GM19463 (cell line): ENCODE data around the gene CELSR3.

Experiments
- ATAC-seq: cut with Tn5 transposase; IDR thresholded peaks from one replicate; pipeline ENCODE4 v1.9.1; 2021; ENCODE audit warnings: mild to moderate bottlenecking, moderate library complexity; ENCODE audit not compliant: unreplicated experiment

Gene CELSR3

GRCh38 chr3:48662753-48663488 lies at the start of gene CELSR3:
Gene CELSR3 (minus strand): TSS chr3:48662886. CDS start chr3:48662634, 252 bp downstream.
- ATAC-seq: no peak

DNA sequence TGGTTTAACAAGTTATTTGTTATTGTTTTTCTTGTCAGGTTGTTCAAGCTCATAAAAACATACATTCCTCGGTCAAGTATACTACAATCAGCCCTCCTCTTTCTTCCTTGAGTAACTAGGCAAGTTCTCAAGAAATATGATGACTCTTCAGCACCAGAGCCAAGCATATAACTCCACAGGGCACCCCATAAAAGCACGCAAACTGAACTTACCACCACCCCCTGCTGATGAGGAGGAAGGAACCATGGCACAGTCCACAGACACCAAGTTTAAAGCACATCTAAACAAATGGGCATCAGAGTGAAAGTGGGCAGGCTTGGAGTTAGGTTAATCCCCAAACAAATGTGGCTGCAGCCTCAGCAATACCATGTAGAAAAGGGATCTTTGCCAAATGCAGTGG lies 49.0 kb upstream of the CELSR3 start:
- ATAC-seq: no peak

DNA sequence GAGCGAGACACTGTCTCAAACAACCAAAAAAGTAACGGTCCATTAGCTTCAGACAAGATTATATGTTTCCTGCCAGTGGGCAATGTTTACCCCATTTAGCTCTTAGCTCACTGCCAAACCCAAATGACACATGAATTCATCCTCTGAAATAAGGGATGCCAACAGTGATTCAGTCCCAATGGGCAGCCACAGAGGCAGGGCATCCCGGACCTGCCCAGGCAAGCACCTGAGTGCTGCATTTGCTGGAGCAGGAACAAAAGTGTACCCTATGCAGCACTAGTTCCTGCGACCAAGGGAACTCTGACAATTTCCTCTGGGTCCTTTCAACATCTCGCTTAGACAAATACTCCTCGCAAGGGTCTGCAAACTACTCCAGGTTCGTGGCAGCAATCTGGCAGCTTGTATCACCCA lies 46.4 kb upstream of the CELSR3 start:
- ATAC-seq: no peak

GRCh38 chr3:48708481-48708889 lies 45.8 kb upstream of the CELSR3 start:
- no peak for ATAC-seq

DNA sequence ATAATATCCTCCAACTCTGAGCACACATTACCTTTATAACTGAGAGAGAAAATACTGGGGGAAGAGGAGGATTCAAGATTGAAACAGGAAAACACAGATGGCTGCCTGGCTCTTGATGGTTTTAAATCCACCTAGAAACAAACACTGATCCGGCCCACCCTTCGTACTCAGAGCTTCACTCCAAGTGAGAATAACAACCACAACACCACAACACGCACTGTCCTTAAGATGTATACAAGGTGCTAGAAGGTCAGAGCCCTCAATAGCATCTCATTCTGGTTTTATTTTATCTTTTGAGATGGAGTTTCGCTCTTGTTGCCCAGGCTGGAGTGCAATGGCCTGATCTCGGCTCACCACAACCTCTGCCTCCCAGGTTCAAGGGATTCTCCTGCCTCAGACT lies 44.5 kb upstream of the CELSR3 start:
- ATAC-seq: no peak

DNA sequence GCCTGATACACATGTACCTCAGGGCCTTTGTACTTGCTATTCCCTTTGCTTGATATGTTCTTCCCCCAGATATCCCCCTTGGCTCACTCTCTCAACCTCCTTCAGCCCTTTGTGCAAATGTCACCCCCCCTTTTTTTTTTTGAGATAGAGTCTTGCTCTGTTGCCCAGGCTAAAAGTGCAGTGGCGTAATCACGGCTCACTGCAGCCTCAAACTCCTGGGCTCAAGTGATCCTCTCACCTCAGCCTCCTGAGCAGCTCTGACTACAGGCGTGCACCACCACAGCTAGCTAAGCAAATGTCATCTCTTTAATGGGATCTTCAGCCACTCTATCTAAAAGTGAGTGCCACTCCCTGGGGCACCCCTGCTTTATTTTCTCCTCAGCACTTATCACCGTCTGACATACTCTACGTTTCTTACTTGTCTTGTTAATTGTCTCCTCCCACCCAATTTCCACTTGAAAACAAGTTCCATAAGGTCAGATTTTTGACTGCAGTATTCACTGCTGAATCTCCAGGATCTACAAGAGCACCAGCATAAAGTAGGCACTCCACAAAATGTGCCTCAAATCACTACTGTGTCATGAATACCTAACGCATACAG lies 39.7 kb upstream of the CELSR3 start:
- no peak for ATAC-seq

- no peak for ATAC-seq
Observed at GRCh38 chr3:48700731-48701405, 38.2 kb upstream of the CELSR3 start.

DNA sequence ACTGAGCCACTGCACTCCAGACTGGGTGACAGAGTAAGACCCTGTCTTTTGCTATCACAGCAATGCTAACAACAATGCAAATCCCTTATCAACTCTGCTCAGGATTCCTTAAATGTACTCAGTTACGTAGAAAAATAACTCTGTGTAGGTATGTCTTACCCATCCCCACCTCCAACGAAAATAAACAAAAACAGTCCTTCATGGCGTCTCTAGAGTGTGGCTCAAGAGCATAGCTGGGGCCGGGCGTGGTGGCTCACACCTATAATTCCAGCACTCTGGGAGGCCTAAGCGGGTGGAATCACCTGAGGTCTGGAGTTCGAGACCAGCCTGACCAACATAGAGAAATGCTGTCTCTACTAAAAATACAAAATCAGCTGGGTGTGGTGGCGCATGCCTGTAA lies 36.2 kb upstream of the CELSR3 start:
- ATAC-seq: no peak

GRCh38 chr3:48697952-48698351 lies 35.3 kb upstream of the CELSR3 start:
- ATAC-seq: no peak

DNA sequence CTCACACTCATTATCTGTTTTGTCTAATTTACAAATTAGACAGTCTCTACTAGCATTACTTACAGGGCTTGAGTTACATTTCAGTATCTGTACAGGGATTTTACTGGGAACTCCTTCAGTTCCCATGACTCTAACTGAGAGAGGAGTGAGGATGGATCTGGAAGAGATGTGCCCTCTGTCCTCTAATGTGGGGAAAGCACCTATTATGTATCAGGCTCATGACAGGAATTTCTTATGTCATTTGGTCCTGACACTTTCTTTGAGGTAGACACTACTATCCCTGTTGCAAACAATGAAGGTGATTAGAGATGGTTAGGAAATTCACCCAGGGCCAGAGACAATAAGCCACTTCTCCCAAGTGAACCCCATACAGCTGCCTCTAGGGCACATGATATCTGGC lies 33.9 kb upstream of the CELSR3 start:
- ATAC-seq: no peak

GRCh38 chr3:48696156-48696555 lies 33.5 kb upstream of the CELSR3 start:
- ATAC-seq: no peak

DNA sequence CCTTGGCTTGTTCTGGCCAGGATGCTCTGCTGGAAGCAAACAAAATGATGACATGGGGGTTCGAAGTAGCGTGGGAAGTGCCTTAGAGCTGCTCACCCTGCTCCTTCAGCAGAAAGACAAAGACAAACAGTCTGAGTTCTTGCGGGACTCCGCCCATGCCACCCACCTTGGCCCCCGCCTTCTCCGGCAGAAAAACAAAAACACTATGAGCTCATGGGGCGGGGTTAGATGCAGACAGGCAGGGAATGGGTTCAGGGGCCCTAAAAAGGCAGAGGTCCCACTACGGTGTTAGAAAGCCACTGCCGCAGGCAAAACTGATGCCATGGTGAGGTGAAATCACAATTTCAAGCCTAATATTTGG lies 32.7 kb upstream of the CELSR3 start:
- no peak for ATAC-seq

DNA sequence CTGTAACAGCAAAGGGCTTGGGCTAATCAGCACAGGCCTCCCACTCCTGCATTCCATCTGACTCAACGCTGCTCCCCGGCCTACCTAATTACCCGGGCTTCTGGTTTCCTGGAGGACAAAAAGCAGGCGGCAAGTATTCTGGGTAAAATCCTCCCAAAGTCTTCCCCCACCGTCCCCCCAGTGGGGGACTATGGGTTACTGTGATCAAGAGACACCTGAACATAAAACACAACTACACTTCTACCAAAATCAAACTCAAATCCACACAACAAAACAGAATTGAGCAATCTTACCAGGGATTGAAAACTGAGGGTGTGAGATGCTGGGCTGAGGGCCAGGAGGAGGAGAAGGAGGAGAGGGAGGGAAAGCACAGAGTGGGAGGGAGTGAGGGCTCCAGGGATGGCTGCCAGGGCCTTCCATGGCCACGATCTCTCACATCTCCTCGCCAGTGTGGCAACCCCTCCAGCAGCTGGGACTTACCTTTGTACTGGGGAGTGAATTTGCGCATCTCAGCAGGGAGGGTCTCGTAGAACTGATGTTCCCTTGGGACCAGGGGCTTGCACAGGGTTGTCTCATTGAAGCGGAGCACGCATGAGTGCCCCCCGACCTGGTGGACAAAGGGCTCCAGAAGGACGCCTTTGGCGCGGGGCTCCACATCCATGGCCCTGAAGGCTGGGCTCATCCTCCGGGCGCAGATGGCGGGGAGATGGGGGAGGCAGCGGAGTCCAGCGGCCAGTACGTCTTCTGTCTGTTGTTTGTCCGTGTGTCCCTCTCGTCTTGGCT lies 32.1 kb upstream of the CELSR3 start:
- no peak for ATAC-seq

DNA sequence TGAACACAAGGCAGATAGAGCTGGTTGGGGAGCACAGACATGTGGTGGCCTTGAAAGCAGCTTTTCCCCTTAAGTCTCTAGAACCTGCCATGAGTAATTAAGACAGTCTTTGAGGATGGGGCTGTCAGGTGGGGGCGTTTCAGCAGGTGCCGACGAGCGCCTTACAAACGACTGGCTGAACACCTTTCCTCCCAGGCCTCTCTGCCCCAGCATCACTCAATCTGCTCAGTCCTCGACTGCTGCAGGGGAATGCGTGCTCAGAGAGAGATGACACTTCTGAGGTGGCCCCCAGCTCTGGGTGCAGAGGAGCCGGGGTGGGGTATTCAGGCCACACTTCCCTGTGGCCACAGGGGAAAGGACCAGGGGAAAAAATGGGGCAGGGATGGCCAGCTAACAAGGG lies 31.1 kb upstream of the CELSR3 start:
- ATAC-seq: no peak

GRCh38 chr3:48692551-48692950 lies 29.9 kb upstream of the CELSR3 start:
- no peak for ATAC-seq

DNA sequence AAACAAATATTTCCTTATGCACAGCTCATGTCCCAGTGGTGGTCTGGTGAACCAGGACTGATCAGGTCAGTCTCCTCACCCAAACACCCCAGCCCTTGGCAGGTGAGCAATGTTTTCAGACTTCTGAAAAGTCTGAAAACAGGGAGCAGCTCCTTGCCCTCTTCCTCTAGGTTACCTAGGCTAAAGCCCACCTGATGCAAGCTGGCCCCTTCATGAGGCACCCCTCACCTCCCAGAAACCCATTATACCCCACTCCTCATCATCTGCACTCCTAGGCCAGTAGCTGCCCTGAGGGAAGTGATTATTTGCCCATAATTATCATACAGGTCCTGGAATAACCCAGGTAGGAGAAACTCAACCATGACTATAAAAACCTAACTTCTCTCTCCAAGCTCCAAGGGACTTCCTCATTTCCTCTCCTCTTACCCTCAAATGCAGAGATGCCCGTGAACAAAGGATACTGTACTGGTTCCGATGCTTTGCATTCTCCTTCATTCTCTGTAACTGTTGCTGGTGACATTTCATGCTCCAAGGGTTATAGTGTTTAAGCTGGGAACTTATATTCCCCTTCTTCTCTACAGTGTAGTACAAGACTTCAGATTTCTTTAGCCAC lies 28.3 kb upstream of the CELSR3 start:
- no peak for ATAC-seq

- no peak for ATAC-seq
Observed at GRCh38 chr3:48689384-48689783, 26.7 kb upstream of the CELSR3 start.

DNA sequence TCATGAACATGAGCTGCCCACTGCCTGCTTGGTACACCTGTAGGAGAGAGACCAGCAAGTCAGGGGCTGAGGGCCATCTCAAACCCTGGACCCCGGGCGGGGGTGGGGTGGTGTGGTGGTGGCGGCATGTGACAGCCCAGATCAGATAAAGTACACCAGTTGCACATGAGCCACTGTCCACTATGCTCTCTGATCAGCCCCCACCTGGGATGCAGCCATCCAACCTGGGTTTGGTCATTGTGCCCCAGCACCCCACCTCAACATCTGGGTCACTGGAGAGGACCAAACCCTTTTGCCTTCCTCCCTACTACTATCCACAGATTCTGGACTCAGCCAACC lies 26.0 kb upstream of the CELSR3 start:
- no peak for ATAC-seq

DNA sequence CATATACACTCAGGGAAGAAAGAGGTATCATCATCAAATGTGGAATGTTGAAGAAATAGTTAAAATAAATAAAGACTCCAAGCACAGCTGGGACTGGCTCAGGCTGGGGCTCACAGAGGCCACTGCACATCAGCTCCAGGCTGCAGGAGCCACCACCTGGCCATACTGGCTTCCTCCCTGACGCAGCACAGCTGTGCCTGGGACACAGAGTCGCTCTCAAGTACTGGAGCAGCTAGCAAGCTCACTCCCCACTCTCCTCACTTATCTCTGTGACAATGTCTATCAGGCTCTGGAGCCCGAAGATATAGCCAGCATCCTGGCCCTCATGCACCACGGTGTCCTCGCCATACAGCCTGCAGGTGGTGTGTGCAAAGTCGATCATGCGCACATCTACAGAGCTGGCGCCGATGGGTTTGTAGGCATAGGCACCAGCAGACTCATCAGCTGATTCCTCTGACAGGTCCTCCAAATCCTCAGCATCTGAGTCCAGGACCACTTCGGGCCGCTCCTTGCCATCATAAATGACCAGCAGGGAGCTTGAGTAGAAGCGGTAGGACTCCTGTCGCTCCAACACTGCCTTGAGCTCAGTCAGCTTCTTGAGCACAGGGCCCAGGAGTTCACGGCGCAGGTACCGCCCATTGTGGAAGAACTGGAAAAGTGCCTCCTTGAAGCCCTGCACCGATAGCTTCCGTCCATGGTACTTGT lies 25.5 kb upstream of the CELSR3 start:
- ATAC-seq: no peak

GRCh38 chr3:48687220-48687678 lies 24.6 kb upstream of the CELSR3 start:
- ATAC-seq: no peak
